Neural cell (in vitro differentiated cells): ENCODE measurements around the gene POU6F2. TPM values are rescaled to one million over a fixed set of nuclear protein-coding genes. Genes with fewer than 3 reads are reported as not detected.

Source experiments
- H2AFZ ChIP-seq: fragments of 200-600, 300-800 bp; sonication (generic), shearing (Covaris generic); 2 replicates; pipeline ENCODE4 v1.6.0; 2014; ENCODE audit warnings: low read depth, mild to moderate bottlenecking, antibody characterized with exemption, low read length, moderate library complexity
- H3F3A ChIP-seq: fragments of 200-600 bp; shearing (Covaris generic); 2 replicates; pipeline ENCODE4 v1.6.1; 2016; ENCODE audit warnings: mild to moderate bottlenecking, moderate library complexity, mixed read lengths, antibody characterized with exemption, low read length; ENCODE audit not compliant: insufficient read depth, poor library complexity, severe bottlenecking
- H3K27ac ChIP-seq: fragments of 200-600, 300-800 bp; sonication (generic), shearing (Covaris generic); 2 replicates; pipeline ENCODE4 v1.5.1; 2014; ENCODE audit warnings: mild to moderate bottlenecking, low read length, moderate library complexity
- H3K27me3 ChIP-seq: fragments of 300-800, 200-600 bp; sonication (generic), shearing (Covaris generic); 2 replicates; pipeline ENCODE4 v1.6.0; 2014; ENCODE audit warnings: mild to moderate bottlenecking, low read depth, low read length, moderate library complexity; ENCODE audit not compliant: insufficient read depth
- H3K36me3 ChIP-seq: fragments of 300-800, 200-600 bp; sonication (generic), shearing (Covaris generic); 2 replicates; pipeline ENCODE4 v1.5.1; 2014; ENCODE audit warnings: mild to moderate bottlenecking, antibody characterized with exemption, low read length, moderate library complexity; ENCODE audit not compliant: insufficient read depth
- H3K4me2 ChIP-seq: fragments of 300-800, 200-600 bp; sonication (generic), shearing (Covaris generic); 2 replicates; pipeline ENCODE4 v1.6.0; 2014; ENCODE audit warnings: mild to moderate bottlenecking, low read length
- H3K4me3 ChIP-seq: fragments of 300-800, 200-600 bp; sonication (generic), shearing (Covaris generic); 2 replicates; pipeline ENCODE4 v1.5.1; 2014; ENCODE audit warnings: mild to moderate bottlenecking, low read length, moderate library complexity
- H3K79me2 ChIP-seq: fragments of 200-600 bp; shearing (Covaris generic); replicated peaks from 2 replicates; pipeline ENCODE4 v1.6.0; 2014; ENCODE audit warnings: mild to moderate bottlenecking, low read length, moderate library complexity; ENCODE audit not compliant: insufficient read depth
- H3K9ac ChIP-seq: fragments of 300-800, 200-600 bp; sonication (generic), shearing (Covaris generic); 2 replicates; pipeline ENCODE4 v1.6.1; 2016; ENCODE audit warnings: mild to moderate bottlenecking, low read length, mixed read lengths
- H3K9me2 ChIP-seq: fragments of 200-600 bp; shearing (Covaris generic); 2 replicates; pipeline ENCODE4 v1.6.1; 2016; ENCODE audit warnings: mild to moderate bottlenecking, low read length, mixed read lengths; ENCODE audit not compliant: insufficient read depth
- H3K9me3 ChIP-seq: fragments of 200-600, 300-800 bp; sonication (generic), shearing (Covaris generic); 2 replicates; pipeline ENCODE4 v1.6.1; 2016; ENCODE audit warnings: mild to moderate bottlenecking, mixed run types, low read length, moderate library complexity, mixed read lengths
- H4K20me1 ChIP-seq: fragments of 200-600 bp; shearing (Covaris generic); 2 replicates; pipeline ENCODE4 v1.6.1; 2016; ENCODE audit warnings: mild to moderate bottlenecking, mixed run types; ENCODE audit not compliant: insufficient read depth
- CTCF ChIP-seq: fragments of 450-650 bp; IDR thresholded peaks from 2 replicates; pipeline ENCODE4 v1.5.1; 2014; ENCODE audit warnings: antibody characterized with exemption, mild to moderate bottlenecking, moderate library complexity; ENCODE audit not compliant: poor library complexity, severe bottlenecking
- EP300 ChIP-seq: fragments of 450-650 bp; conservative IDR thresholded peaks from 2 replicates; pipeline ENCODE4 v1.6.1; 2014; ENCODE audit warnings: antibody characterized with exemption, mild to moderate bottlenecking, moderate library complexity; ENCODE audit not compliant: poor library complexity, severe bottlenecking
- EZH2 ChIP-seq: fragments of 200-600, 300-800 bp; shearing (Covaris generic), sonication (generic); IDR thresholded peaks from 2 replicates; pipeline ENCODE4 v1.6.1; 2014; ENCODE audit warnings: antibody characterized with exemption, low read length, borderline replicate concordance, mild to moderate bottlenecking; ENCODE audit not compliant: insufficient read depth, poor library complexity, severe bottlenecking
- MXI1 ChIP-seq: fragments of 450-650 bp; conservative IDR thresholded peaks from 2 replicates; pipeline ENCODE4 v1.6.1; 2014; ENCODE audit warnings: antibody characterized with exemption, mild to moderate bottlenecking; ENCODE audit not compliant: poor library complexity, severe bottlenecking
- POLR2AphosphoS5 ChIP-seq: IDR thresholded peaks from 2 replicates; pipeline ENCODE4 v1.6.1; 2012
- RAD21 ChIP-seq: fragments of 450-650 bp; conservative IDR thresholded peaks from 2 replicates; pipeline ENCODE4 v1.6.1; 2014; ENCODE audit warnings: antibody characterized with exemption, mild to moderate bottlenecking, moderate library complexity
- REST ChIP-seq: IDR thresholded peaks from 2 replicates; pipeline ENCODE4 v1.6.1; 2012; ENCODE audit warnings: borderline replicate concordance
- SMC3 ChIP-seq: fragments of 450-650 bp; conservative IDR thresholded peaks from 2 replicates; pipeline ENCODE4 v1.6.1; 2014; ENCODE audit warnings: antibody characterized with exemption, mild to moderate bottlenecking, moderate library complexity; ENCODE audit not compliant: poor library complexity
- TAF1 ChIP-seq: IDR thresholded peaks from 2 replicates; pipeline ENCODE4 v1.6.1; 2012; ENCODE audit warnings: low read depth
- polyA plus RNA-seq: library from polyadenylated mRNA; depleted of rRNA; stranded (reverse); fragments of >200 nt; gene quantifications from 2 replicates; pipeline ENCODE4 v1.2.3, GENCODE V29; 2014

POU6F2 gene
- polyA plus RNA-seq, 1 donor from 2014 or later: 2.8 TPM

DNA sequence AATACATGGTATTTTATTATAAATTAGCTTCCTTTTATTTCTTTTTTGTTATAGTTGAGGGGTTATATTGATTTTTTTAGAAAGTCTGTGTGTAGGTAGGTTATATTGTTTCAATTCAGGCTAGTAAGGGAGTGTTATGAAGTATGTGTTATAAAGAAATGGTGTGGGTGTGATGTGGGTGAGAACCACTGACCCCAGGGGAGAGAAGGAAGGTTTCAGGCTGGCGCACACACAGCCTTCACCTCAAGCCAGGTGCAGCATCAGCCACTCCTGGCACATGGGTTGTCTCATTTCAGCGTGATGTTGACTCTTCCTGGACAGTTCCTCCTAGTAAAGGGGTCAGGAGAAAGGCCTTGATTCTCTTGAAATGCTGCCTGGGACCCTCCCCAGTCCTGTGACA lies 291.3 kb downstream of the POU6F2 start:
- Histone ChIP-seq H3K4me2 (no peak overlapping the region), H3K4me3 (no peak overlapping the region), H3K9me2 (no peaks in the 10 kb centered on the region), H3K79me2 (no peaks in the 10 kb centered on the region), H3K27ac (no peak overlapping the region), H3K9me3 (no peaks in the 10 kb centered on the region), H3K36me3 (no peaks in the 10 kb centered on the region), H3K27me3 (no peaks in the 10 kb centered on the region), H2AFZ (no peak overlapping the region), H4K20me1 (no peaks in the 10 kb centered on the region), H3K9ac (no peak overlapping the region), H3F3A (no peaks in the 10 kb centered on the region)
- no peak for TF ChIP-seq REST
- TF ChIP-seq CTCF: no peak
- no peak for TF ChIP-seq POLR2AphosphoS5
- TF ChIP-seq TAF1: no peak
- TF ChIP-seq EZH2: no peak
- TF ChIP-seq MXI1: no peak
- TF ChIP-seq EP300: no peak
- no peak for TF ChIP-seq SMC3
- TF ChIP-seq RAD21: no peak

DNA sequence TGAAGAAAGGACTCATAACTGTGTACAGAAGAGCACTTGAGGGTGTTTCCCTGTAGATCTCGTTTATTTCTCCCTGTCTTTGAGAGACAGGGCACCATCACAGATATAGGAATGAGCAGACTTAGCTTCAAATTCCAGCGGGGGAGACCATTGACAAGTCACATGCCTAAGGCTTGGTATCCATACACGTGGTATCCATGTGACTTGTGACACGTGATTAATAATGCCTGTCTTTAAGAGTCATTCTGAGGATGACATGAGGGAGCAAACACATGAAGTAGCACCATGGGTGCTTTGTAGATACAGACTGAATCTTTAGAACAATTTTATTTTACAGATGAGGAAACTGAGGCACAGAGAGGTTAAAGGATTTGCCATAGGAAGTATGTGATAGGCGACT lies 292.3 kb downstream of the POU6F2 start:
- Histone ChIP-seq H4K20me1 (no peaks in the 10 kb centered on the region), H3F3A (no peaks in the 10 kb centered on the region), H3K4me3 (no peak overlapping the region), H3K27ac (no peak overlapping the region), H3K27me3 (no peaks in the 10 kb centered on the region), H3K79me2 (no peaks in the 10 kb centered on the region), H3K4me2 (no peak overlapping the region), H3K9ac (no peak overlapping the region), H3K36me3 (no peaks in the 10 kb centered on the region), H2AFZ (no peak overlapping the region), H3K9me2 (no peaks in the 10 kb centered on the region), H3K9me3 (no peaks in the 10 kb centered on the region)
- TF ChIP-seq TAF1: no peak
- TF ChIP-seq EZH2: no peak
- TF ChIP-seq REST: no peak
